GM19468 (cell line): ENCODE measurements around the gene APOBEC4.
"Not testable (repeated sequence)": the region's sequence is repeated elsewhere in the genome, so short reads cannot be mapped to it uniquely, and the experiment has no call there.

Experiments
- ATAC-seq: cut with Tn5 transposase; IDR thresholded peaks from one replicate; pipeline ENCODE4 v1.9.1; 2021; ENCODE audit warnings: mild to moderate bottlenecking, moderate library complexity, moderate number of reproducible peaks; ENCODE audit not compliant: unreplicated experiment; ENCODE audit errors: extremely low read depth

The APOBEC4 gene

DNA sequence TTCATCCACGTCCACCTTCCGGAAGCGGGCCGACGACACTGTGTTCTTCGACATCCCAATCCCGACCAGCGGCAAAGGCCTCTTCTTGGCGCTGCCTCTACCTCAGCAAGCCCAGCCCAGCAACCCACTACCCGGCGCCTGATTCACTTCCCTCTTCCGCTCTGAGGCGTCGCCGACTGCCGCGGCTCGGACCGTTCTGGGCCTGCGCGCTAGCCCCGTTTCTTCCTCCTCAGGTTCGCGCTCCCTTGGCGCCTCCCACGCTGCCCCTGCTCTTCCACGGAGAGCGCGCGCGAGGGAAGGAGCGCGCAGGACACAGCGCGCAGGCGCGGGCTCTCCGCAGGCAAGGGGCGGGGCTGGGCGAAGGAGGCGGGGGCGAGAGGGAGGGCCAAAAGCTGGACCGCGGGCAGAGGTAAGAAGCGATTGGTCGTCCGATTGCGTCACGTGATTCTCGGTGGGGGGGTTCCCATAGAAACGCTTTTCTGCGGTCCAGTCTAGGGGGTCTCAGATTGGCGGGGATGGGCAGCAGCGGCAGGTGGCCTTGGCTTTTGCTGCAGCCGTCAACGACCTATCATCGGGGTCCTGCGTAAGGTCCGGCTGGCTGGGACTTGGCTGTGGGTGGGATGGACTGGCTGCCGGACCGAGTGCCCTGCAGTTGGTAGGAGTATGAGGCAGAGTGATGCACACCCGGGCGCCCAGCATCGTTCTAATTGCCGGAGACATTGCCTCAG, 17.3 kb downstream of the APOBEC4 start, which contains the start of gene ARPC5:
ARPC5 (minus strand) TSS at position 178 of the 728 bp plus-strand sequence; CDS start at position 54, 124 bp downstream.
- ATAC-seq, result peak; percentile 71

DNA sequence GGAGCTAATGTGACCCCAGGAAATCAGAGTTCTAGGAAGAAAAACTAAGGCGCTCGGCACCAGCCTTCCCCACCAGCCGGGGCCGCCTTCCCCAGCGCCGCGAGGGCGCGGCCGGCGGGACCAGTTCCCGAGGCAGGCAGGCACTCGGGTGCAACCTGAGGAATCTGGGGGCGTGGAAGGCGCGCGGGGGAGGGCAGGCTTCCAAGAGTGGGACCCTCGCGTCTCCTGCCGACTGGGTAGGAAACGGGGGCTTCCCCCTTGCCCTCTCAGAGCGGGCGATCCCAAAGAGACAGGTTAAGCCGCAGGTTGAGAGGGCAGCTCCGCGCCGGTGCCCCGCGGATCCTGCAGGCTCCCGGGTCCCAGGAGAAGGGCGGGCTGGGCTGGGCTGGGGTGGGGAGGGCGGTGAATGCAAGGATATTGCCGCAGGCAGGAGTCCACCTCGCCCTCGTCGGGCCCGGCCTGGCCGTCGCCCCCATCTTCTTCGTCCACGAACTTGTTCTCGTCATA, 18.0 kb downstream of the APOBEC4 start:
- ATAC-seq, result no peak

DNA sequence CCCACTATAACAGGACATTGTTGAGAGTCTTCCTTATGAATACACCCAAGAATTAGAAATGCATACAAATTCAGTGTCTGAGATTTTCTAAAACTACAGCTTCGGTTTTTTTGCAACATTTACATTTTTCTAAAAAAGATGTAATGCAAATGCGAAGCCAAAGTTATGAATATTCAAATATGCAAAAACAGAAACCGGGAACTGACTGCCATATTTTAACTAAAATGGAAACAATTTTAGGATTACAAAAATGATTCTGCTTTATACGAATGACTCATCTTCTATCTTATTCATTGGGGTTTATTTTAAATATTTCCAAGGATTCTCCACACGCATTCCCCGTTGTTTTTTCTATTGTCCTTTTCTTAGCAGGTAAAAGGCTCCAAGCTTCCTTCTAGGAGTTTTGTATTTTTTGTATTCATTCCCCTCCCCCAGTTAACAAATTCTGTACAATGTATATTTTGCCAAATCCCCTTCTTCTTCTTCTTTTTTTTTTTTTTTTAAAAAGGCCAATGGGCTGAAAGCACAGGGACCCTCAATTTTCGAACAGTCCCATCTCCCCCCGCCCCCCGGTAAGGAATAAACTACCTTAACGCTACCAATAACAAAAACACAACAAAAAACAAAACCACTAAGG, 18.6 kb downstream of the APOBEC4 start:
- ATAC-seq, result no peak

DNA sequence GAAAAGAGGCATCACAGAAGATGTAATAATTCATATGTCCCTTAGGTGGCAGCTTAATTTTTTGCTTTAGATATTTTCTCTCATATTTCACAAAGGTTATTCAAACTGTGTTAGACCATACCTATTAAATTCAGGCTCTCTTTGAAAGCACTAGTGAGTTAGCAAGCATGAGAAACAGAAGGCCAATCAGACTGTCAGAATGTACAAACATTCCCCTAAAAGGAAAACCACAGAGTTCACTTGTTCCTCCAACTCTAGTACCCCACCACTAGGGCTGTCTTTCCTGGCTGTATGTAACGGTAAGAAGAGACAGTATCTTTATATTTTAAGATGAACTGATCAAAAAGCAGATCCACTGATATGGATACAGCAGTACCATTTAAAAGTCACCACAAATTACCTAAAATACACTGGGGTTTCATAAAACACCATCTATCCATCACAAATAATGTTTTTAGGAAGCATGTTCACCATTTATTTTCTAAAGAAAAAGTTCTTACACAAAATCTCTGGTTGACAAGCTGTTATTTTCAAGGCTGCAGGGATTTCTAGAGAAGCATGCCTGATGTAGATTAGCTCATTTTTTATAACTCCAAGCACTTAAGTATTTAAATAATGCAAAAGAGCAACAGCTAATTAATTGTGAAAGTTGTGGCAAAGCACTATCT, 19.3 kb downstream of the APOBEC4 start:
- ATAC-seq, result no peak

DNA sequence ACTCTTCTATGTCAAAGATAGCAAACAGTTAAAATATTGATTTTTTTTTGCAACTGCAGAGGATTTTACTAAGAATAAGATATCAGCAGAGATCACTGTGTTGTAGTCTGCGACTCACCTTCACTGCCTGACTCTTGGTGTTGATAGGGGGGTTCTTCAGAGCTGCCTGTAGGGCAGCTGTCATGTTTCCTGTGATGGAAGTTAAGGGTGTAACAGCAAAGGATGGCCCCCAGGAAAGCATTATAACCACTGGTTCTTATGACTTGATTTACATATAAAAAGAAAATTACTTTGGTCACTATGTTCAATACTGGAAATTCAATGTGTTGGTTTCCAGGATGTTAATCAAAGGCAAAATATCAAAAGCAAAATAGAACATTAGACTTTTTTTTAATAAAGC, 20.2 kb downstream of the APOBEC4 start:
- ATAC-seq, result no peak

DNA sequence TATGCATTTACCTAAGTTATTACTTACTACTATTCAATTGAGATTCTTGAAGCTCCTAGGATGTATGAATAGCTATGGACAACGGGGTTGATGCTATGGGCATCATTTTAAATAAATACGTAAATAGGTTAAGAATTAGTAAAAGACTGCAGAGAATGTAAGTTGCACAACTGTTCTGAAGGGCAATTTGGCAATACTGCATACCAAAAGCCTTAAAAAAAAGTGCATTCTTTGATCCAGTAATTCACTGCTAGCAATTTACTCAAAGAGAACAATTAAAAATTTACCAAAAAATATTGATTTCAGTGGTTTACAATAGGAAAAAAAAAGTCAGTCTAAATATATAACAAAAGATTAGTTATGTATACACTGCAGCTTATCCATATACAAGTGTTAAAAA, 21.0 kb downstream of the APOBEC4 start:
- no peak for ATAC-seq

DNA sequence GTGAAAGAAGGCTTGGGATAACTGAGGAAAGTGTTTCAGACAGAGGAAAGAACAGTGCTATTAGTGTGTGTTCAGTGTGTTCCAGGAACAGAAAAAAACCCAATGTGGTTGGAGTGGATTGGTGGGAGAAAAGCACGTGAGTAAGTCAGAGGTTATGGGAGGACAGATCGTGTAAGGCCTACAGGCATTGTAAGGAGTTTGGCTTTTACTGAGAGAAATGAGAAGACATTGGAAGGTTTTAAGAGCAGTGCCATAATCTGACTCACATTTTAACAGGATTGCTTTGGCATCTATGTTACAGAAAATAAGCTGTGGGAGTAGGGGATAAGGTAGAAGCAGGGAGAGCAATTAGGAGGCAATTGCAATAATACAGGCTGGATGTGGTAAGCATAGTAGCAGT, 22.4 kb downstream of the APOBEC4 start:
- no peak for ATAC-seq

DNA sequence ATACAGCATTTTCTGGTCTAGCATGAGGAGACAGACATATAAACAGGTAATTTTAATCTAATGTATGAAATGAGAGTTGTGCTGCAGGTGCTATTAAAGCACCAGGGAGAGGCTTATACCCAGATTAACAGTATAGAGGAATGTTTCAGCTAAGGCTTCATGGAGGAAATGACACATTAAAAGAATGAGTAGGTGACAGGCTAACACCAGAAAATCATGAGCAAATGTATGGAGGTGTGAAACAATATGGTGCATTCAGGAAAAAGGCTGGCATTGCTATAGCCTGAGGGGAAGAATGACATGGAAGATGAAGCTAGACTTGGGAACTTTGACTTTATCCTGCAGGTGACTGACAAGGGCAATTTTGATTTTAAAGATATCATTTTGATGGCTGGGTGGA, 24.6 kb downstream of the APOBEC4 start:
- ATAC-seq, result no peak

DNA sequence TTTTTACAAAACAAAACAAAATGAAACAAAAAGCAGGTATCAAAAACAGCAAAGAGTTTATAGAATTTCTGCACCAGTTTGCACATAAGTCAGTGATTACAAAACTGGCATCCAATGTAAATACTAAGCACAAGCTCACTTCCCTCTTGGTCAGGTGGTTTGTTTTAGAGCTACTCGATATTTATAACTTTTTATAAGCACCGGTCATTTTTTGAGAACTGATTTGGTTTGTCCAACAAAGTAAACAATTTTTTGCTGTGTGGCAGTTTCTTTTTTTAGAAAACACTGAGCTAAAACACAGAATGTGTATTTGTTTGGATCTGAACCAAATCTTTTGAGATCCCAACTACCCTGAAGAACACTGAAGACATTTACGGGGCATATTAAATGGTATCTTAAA, 26.9 kb downstream of the APOBEC4 start:
- ATAC-seq, result not testable (repeated sequence)

DNA sequence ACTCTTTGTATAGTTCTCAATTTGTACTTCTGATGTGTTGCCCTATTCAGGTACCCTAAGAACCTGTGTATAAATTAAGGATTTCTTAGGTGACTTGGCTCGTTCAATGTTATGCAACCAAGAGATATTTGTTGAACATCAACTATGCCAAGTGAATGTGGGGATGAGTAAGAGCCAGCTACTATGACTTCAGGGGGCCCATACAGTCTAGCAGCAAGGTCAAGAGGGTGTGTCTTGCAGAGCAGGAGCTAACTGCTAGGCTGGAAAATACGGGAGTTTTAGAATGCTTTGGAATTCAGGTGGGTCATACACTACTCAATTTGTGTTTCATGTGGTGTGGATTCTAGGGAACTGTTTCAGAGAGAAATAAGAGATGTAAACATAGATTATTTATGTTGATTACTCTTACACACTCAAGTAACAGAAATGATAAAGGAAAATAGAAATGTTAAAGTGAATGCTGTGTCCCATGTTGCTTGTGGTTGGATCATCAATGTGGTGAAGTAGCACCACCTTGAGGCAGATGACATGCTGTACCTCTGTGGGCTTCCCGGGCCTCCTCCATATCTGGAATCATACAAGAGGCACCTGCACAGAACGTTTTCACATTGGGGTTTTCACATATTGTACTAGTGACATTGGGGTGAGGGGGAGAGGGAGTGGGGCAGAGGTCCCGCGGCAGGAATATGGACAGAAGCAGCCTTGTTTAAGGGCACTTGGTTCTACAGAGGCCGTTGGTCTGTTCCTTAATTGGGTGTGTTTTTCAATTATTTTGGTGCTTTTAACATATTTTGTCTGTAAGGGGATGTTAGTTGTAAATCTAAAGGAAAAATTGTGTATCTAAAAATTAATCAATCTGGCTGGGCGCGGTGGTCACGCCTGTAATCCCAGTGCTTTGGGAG, 30.0 kb downstream of the APOBEC4 start:
- ATAC-seq, result peak; percentile 80

DNA sequence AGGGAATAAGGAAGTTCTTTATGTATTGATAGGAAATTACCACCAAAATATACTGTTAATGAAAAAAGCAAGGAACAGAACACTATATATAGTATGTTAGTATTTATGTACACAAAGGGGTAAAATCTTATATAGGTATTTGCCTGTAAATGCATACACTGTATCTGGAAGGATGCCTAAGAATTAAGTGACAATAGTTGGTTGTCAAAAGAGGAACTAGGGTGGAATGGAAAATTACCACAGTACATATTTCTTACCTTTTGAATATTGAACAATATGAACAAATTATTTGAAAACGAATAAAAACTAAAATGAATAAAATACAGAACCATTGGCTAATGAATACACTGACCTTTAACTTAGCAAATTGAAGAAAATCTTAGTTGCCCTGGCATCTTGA, 31.1 kb downstream of the APOBEC4 start:
- ATAC-seq, result no peak

DNA sequence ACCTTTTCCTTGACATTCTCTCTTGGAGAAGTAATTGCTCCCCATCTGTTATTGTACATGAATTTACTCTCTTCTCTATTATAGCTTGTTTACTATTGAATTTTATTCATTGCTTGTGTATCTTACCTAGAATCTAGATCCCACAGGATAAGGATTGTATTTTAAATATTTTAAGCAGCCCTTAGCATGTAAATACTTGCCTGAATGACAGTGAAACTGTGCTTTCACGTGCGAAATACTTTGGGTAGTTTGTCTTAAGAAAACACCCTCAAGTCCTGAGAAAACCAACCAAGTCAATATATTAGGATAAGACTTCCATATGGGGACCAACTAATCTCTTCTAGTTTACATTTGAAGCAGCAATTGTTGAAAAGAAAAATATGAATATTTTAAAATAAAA, 32.8 kb downstream of the APOBEC4 start:
- no peak for ATAC-seq

DNA sequence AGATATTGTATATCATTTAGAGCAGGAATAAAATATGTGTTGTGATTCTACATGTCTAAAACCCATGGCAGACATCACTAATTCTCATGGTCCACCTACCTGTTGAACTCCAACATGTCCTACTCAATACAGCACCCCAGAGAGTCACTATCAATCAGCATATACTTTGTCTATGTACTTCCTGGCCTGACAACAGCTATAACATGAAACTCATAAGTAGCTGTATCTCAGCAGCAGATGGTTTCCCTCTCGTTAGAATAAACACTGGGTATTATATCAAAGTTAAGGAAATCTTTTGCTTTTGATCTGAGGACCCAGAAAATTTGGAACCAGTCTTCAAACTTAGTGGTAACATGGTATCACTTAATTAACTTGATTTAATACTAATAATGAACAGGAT, 33.3 kb downstream of the APOBEC4 start:
- no peak for ATAC-seq

DNA sequence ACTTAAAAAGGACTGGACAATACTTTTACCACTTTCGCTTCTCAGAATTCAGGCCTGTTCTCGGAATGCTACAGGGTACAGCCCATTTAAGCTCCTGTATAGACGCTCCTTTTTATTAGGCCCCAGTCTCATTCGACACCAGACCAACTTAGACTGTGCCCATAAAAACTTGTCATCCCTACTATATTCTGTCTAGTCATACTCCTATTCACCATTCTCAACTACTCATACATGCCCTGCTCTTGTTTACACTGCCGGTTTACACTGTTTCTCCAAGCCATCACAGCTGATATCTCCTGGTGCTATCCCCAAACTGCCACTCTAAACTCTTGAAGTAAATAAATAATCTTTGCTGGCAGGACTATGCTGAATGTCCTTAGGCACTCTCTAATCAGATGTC, 34.9 kb downstream of the APOBEC4 start:
- ATAC-seq, result not testable (repeated sequence)

DNA sequence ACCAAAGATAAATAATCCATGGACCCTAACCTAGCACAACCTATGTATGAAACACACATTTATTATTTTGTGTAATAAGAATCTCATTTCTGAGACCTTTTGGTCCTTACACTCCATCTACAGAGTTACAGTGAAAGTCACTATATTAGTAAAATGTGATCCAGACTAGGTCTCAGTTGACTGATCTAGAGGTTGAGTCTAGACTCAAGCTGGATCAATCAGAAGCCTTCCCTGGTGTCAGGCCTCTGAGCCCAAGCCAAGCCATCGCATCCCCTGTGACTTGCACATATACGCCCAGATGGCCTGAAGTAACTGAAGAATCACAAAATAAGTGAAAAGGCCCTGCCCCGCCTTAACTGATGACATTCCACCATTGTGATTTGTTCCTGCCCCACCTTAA, 40.1 kb downstream of the APOBEC4 start:
- not testable (repeated sequence) for ATAC-seq

DNA sequence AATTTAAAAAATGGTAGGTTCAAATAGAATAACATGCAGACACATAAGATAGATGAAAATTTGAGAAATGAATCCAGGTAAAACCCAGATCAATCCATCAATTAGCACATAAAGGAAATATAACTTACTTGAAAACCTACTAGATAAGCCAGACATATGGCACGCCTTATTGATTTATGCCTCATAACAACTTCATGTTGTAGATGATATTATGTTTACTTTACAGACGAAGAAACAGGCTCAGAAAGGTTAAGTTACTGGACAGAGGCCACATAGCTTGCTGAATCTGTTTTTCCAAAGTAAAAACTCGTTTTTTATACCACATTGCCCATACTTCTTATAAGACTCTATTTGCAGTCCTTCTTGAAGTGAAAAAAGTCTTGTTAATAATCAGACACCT, 40.7 kb downstream of the APOBEC4 start:
- no peak for ATAC-seq

DNA sequence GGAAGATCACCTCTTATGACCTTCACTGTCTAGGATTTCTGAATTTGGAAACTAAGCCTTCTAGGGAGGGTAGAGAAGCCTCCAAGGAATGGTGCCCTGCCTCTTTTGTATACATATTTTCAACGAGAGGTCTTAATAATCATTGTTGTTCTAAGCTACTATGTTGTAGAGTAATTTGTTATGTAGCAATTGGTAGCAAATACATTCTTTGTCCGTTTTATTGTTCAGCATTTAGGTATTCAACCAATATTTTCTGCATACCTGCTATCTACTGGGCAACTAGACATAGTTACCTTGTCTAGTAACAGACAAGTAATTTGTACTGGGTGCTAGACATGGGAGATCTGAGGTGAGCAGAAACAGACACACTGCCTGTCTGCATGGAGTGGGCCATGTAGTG, 42.1 kb downstream of the APOBEC4 start:
- no peak for ATAC-seq

DNA sequence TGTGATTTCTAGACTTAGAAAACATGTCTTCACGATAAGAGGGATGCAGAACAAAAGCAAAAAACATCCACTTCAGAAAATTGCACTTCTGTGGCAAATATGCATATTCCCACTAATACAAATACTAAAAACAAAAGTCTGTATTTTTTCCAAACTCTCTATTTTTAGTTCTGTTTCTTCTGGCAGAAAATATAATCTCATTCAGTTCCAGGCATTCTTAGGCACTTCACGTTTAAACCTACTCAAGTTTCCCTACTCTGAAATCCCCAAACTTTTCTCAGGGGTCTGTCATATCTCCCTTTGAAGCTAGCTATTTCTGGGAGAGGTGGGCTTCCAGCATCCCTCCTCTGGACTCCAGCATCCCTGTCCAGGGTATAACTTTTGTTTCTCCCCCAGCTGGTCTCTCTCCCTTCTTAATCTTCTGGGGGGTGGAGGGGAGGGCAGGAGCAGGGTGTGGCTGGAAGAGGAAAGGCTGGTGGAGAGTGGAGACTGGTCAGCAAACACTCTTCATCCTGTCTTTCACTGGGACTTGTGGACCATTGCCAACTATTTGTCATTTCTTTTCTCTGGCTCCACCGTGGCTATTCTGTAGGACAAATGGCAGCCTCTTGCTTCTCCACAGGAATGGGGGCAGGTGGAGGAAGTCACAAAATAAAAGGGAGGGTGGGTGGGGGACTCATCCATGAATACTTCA, 43.2 kb downstream of the APOBEC4 start:
- no peak for ATAC-seq

DNA sequence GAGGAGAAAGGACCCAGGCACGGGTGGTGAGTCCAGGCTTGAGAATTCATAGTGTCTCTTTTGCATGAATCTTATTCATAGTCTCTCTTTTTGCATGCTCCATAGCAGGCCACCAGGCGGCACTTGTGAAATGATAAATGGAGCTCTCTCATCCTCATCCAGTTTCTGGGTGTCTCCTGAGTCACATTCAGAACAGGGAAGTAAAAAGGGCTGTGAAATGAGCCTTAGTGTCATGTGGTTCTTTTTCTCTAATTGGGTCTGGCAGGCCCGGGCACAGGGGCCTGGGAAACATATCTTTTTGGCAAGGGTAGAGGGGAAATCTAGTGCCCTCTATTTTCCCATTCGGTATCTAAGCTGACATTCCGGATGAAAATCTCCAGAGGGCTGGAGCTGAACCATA, 43.8 kb downstream of the APOBEC4 start:
- no peak for ATAC-seq
